Nephron (organoid): Measurements from ENCODE around the gene UBE2B.
"Not testable (repeated sequence)": the region's sequence is repeated elsewhere in the genome, so short reads cannot be mapped to it uniquely, and the experiment has no call there.

Experiments used
- H3K27ac Mint-ChIP-seq, 3 experiments: 2 replicates each; pipeline ENCODE4 v1.8.0; 2020; ENCODE audit warnings: mixed read lengths in 3 of 3, mild to moderate bottlenecking in 2 of 3, moderate library complexity in 1 of 3
- H3K27me3 Mint-ChIP-seq: 2 replicates; pipeline ENCODE4 v1.8.0; 2021; ENCODE audit warnings: low read depth, mild to moderate bottlenecking, moderate library complexity, mixed read lengths
- H3K36me3 Mint-ChIP-seq: 2 replicates; pipeline ENCODE4 v1.8.0; 2020; ENCODE audit warnings: low read depth, mixed read lengths
- H3K4me1 Mint-ChIP-seq: 2 replicates; pipeline ENCODE4 v1.8.0; 2020; ENCODE audit warnings: mixed read lengths
- H3K4me3 Mint-ChIP-seq, 3 experiments: 2 replicates each; pipeline ENCODE4 v1.8.0; 2020; ENCODE audit warnings: mild to moderate bottlenecking in 3 of 3, mixed read lengths in 3 of 3, moderate library complexity in 2 of 3
- H3K9me3 Mint-ChIP-seq: 2 replicates; pipeline ENCODE4 v1.8.0; 2020; ENCODE audit warnings: mixed read lengths
- TF ChIP-seq, protein P1 (sequence below), 3 experiments: fragments of 200-600 bp; sonication (generic); IDR thresholded peaks; one replicate each; pipeline ENCODE4 v1.5.0; 2021; ENCODE audit warnings: antibody characterized with exemption in 3 of 3; ENCODE audit not compliant: unreplicated experiment in 3 of 3

UBE2B gene

DNA sequence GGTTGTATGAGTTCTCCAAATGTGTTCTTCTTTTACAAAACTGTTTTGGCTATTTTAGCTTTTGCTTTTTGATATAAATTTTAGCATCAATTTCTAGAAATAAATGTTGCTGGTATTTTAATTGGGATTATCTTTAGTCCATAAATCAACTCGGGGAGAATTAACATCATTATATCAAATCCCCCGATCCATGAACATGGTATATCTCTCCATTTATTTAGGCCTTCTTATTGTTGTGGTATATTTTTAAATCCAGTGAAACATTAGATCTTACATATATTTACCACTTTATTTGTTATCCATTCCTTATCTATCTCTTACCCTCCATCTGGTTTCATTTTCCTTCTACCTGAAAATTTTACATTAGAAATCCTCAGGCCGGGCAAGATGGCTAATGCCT lies 47.6 kb downstream of the UBE2B start:
- Mint-ChIP-seq H3K9me3 (peaks cover 3% of the 10 kb centered on the region), H3K27me3 (peaks cover 4% of the 10 kb centered on the region), H3K4me1 (no peaks in the 10 kb centered on the region), H3K36me3 (no peaks in the 10 kb centered on the region), H3K4me3 (no peak overlapping the region), H3K27ac (no peak overlapping the region)
- TF ChIP-seq, protein P1, sequence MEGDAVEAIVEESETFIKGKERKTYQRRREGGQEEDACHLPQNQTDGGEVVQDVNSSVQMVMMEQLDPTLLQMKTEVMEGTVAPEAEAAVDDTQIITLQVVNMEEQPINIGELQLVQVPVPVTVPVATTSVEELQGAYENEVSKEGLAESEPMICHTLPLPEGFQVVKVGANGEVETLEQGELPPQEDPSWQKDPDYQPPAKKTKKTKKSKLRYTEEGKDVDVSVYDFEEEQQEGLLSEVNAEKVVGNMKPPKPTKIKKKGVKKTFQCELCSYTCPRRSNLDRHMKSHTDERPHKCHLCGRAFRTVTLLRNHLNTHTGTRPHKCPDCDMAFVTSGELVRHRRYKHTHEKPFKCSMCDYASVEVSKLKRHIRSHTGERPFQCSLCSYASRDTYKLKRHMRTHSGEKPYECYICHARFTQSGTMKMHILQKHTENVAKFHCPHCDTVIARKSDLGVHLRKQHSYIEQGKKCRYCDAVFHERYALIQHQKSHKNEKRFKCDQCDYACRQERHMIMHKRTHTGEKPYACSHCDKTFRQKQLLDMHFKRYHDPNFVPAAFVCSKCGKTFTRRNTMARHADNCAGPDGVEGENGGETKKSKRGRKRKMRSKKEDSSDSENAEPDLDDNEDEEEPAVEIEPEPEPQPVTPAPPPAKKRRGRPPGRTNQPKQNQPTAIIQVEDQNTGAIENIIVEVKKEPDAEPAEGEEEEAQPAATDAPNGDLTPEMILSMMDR (IDR thresholded peaks at IDR 0.05; ENCODE audit: unreplicated experiment in 3 of 3) = no peak

DNA sequence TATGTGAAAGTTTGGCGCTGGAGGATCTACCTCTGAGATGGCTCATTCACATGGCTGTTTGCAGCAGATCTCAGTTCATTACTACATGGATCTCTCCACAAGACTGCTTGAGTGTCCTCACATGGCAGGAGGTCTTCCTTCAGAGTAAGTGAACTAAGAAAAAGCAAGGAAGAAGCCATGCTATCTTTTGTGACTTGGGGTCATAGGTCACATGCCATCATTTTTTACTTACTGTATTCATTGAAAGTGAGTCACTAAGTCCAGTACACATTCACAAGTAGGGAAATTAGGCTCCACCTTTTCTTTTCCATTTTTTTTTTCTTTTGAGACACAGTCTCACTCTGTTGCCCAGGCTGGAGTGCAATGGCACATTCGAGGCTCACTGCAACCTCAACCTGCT lies 49.0 kb downstream of the UBE2B start:
- H3K27ac Mint-ChIP-seq = no peak overlapping the region
- TF ChIP-seq, protein P1 (IDR thresholded peaks at IDR 0.05; ENCODE audit: unreplicated experiment in 3 of 3) = no peak
- peaks cover 3% of the 10 kb centered on the region for H3K9me3 Mint-ChIP-seq
- H3K27me3 Mint-ChIP-seq = peaks cover 8% of the 10 kb centered on the region
- no peak overlapping the region for H3K4me3 Mint-ChIP-seq
- no peaks in the 10 kb centered on the region for H3K4me1 Mint-ChIP-seq
- no peaks in the 10 kb centered on the region for H3K36me3 Mint-ChIP-seq

DNA sequence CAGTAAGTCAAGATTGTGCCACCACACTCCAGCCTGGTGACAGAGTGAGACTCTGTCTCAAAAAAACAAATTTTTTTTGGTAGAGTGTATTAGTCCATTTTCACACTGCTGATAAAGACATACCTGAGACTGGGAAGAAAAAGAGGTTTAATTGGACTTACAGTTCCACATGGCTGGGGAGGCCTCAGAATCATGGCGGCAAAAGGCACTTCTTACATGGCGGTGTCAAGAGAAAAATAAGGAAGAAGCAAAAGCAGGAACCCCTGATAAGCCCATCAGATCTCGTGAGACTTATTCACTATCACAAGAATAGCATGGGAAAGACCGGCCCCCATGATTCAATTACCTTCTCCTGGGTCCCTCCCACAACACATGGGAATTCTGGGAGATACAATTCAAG lies 49.7 kb downstream of the UBE2B start:
- H3K27ac Mint-ChIP-seq, H3K4me3 Mint-ChIP-seq, H3K9me3 Mint-ChIP-seq, H3K4me1 Mint-ChIP-seq, H3K36me3 Mint-ChIP-seq: not testable (repeated sequence)
- H3K27me3 Mint-ChIP-seq = peaks cover 11% of the 10 kb centered on the region

DNA sequence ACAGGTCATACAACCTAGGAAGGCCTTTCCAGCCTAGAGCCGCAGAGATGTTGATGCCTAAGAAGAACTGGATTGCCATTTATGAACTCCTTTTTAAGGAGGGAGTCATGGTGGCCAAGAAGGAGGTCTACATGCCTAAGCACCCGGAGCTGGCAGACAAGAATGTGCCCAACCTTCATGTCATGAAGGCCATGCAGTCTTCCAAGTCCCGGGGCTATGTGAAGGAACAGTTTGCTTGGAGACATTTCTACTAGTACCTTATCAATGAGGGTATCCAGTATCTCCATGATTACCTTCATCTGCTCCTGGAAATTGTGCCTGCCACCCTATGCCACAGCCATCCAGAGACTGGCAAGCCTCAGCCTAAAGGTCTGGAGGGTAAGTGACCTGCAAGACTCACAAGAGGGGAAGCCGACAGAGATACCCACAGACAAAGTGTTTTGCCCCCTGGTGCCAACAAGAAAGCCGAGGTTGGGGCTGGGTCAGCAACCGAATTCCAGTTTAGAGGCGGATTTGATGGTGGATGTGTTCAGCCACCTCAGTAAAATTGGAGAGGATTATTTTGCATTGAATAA lies 51.5 kb downstream of the UBE2B start:
- H3K36me3 Mint-ChIP-seq = no peaks in the 10 kb centered on the region
- no peaks in the 10 kb centered on the region for H3K4me1 Mint-ChIP-seq
- H3K27ac Mint-ChIP-seq = no peak overlapping the region
- H3K9me3 Mint-ChIP-seq = peaks cover 3% of the 10 kb centered on the region
- H3K4me3 Mint-ChIP-seq = no peak overlapping the region
- peaks cover 16% of the 10 kb centered on the region for H3K27me3 Mint-ChIP-seq
- TF ChIP-seq, protein P1 (IDR thresholded peaks at IDR 0.05; ENCODE audit: unreplicated experiment in 3 of 3) = no peak

DNA sequence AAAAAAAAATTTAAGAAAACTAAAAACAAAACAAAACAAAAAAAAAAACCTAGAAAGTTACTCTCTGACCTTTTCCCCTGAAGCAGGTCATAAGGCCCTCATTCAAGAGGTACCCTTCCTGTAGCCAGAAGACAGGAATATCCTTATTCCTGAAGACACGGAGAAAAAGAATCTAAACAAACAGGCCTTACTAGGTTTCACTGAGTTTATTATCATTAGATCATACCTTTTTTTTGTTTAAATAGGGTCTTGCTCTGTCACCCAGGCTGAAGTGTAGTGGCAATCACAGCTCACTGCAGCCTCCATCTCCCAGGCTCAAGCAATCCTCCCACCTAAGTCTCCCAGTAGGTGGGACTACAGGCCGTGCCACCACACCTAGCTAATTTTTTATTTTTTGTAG lies 52.0 kb downstream of the UBE2B start:
- Mint-ChIP-seq H3K36me3 (no peaks in the 10 kb centered on the region), H3K4me3 (no peak overlapping the region), H3K27me3 (peaks cover 21% of the 10 kb centered on the region), H3K4me1 (no peaks in the 10 kb centered on the region), H3K27ac (no peak overlapping the region), H3K9me3 (peaks cover 3% of the 10 kb centered on the region)
- TF ChIP-seq, protein P1 (IDR thresholded peaks at IDR 0.05; ENCODE audit: unreplicated experiment in 3 of 3) = no peak

DNA sequence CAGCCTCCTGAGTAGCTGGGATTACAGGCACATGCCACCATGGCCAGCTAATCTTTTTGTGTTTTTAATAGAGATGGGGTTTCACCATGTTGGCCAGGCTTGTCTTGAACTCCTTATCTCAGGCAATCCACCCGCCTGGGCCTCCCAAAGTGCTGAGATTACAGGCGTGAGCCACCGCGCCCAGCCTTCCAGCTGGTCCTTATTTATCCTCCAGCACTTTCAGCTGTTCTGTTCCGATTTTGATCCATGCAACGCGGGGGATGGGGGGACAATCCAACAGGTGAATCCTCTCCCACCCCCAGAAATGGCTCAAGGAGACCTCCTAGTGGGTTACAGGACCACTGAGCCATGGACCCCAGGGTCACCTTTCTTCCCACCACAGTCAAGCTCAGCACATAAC lies 55.0 kb downstream of the UBE2B start:
- TF ChIP-seq, protein P1 (IDR thresholded peaks at IDR 0.05; ENCODE audit: unreplicated experiment in 3 of 3) = no peak
- Mint-ChIP-seq H3K4me1 (no peaks in the 10 kb centered on the region), H3K27ac (no peak overlapping the region), H3K36me3 (no peaks in the 10 kb centered on the region), H3K4me3 (no peak overlapping the region), H3K27me3 (peaks cover 24% of the 10 kb centered on the region), H3K9me3 (no peaks in the 10 kb centered on the region)
